Fibroblast of the aortic adventitia (primary cell): ENCODE measurements around the gene NPAS2. TPM values are rescaled to one million over a fixed set of nuclear protein-coding genes. Genes with fewer than 3 reads are reported as not detected.

Experiments
- DNase-seq: peaks from one replicate; pipeline ENCODE4 v3.0.0-alpha.2; 2010; ENCODE audit warnings: low read depth
- H3K4me3 ChIP-seq: 2 replicates; pipeline ENCODE4 v1.5.1; 2011; ENCODE audit warnings: low read depth, mild to moderate bottlenecking, control low read depth, low read length, moderate library complexity
- total RNA-seq: library from RNA; depleted of rRNA; stranded (reverse); fragments of >200 nt; gene quantifications from 2 replicates; pipeline ENCODE4 v1.2.3, GENCODE V29; 2012; ENCODE audit warnings: low replicate concordance
- TF ChIP-seq, protein P1 (sequence below): IDR thresholded peaks from 2 replicates; pipeline ENCODE4 v1.5.1; 2011; ENCODE audit warnings: mild to moderate bottlenecking, low read length, control low read depth, inconsistent platforms; ENCODE audit not compliant: insufficient read depth

The NPAS2 gene
- total RNA-seq, 1 donor = 24.3 TPM

DNA sequence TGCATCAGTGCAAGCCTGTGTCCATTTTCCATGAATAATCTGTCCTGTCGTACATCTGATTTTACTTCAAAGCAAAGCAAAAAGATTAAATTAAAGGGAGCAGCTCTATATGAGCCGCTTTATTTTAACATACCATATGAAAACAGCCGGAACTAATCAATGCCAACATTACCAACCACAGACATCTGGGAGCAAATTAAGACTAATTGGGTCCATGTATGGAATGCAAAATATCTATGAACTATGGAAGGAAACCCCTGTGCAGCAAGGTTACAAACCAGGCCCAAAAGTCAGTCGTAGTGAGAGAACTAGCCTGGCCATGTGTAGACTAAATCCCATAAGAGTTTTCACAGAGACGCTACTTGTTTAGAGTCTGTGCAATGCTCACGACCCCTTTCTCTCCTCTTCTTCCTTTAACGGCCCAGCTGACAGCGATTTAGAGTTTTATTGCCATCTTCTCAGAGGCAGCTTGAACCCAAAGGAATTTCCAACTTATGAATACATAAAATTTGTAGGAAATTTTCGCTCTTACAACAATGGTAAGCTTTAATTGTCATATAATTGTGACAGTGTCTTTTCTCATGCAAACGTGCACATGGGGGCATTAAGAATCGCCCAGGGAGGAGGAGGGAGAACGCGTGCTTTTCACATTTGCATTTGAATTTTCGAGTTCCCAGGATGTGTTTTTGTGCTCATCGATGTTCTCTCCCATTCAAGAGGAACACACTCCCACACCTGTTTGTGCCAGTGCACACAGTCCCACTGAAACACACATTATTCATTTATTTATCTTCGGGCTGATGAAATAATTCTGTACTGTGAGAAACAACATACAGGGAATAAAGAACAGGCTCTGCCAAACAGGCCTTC lies 129.2 kb downstream of the NPAS2 start:
- H3K4me3 ChIP-seq = no peak overlapping the region
- no peak for DNase-seq
- TF ChIP-seq, protein P1, sequence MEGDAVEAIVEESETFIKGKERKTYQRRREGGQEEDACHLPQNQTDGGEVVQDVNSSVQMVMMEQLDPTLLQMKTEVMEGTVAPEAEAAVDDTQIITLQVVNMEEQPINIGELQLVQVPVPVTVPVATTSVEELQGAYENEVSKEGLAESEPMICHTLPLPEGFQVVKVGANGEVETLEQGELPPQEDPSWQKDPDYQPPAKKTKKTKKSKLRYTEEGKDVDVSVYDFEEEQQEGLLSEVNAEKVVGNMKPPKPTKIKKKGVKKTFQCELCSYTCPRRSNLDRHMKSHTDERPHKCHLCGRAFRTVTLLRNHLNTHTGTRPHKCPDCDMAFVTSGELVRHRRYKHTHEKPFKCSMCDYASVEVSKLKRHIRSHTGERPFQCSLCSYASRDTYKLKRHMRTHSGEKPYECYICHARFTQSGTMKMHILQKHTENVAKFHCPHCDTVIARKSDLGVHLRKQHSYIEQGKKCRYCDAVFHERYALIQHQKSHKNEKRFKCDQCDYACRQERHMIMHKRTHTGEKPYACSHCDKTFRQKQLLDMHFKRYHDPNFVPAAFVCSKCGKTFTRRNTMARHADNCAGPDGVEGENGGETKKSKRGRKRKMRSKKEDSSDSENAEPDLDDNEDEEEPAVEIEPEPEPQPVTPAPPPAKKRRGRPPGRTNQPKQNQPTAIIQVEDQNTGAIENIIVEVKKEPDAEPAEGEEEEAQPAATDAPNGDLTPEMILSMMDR = no peak

DNA sequence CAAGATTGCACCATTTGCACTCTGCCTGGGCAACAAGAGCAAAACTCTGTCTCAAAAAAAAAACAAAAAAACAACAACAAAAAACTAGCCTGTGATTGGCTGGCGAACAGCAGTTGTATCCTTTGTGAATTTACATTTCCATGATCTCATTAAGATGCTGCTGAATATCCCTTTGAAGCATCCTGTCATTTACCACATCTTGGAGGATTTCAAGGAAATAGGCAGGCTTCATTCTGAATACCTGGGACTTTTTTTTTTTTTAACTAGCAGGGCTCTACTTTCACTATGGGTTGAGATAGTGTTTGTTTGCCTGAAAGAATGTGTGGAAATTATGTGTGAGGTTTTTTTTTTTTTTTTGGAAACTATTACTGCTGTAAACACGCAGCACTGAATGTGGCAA lies 132.6 kb downstream of the NPAS2 start:
- no peak for DNase-seq
- TF ChIP-seq, protein P1 = no peak
- H3K4me3 ChIP-seq = no peak overlapping the region

DNA sequence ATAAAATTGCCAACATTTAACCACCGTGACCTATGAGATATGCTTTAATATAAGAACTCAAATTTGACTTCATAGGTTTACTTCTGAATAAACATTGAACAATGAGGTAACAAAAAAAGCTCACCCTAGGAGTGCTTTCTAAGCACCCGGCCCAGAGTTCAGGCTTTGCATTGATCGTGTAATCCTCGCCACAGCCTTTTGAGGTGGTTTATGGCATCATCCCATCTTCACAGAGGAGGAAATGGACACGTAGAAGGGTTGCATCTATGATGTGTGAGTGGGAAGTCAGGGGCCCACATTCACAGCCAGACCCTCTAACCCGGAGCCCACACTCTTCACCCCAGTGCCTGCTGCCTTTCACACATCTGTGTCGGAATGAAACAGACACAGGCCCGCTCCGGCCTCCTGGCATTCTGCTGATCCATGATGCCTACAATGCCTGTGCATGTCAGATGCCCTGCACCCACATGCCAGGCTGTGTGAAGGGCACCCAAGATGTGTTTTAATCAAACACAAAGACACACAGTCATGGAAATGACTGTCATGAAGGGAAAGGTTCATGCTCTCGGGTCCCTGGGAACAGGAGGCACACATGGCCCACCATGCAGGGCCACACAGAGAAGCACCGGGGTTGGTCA lies 133.6 kb downstream of the NPAS2 start:
- no peak for DNase-seq
- H3K4me3 ChIP-seq = no peak overlapping the region
- TF ChIP-seq, protein P1 = no peak

DNA sequence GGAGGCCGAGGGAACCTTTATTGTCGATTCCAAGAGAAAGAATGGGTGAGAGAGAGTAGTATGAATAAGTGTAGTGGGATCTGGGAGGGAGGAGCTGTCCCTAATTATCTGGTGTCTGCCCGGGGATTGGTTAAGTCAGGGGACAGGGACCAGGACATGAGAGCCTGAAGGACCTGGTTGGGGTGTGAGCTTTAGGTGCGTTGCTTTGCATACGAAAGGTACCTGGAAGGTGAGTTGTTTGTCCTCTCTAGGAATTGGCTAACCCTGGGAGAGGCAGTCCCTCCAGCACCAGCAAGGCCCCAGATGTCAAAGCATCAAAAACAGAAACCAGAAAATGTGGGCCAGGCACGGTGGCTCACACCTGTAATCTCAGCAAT lies 134.1 kb downstream of the NPAS2 start:
- H3K4me3 ChIP-seq = no peak overlapping the region
- DNase-seq = no peak
- TF ChIP-seq, protein P1 = no peak

DNA sequence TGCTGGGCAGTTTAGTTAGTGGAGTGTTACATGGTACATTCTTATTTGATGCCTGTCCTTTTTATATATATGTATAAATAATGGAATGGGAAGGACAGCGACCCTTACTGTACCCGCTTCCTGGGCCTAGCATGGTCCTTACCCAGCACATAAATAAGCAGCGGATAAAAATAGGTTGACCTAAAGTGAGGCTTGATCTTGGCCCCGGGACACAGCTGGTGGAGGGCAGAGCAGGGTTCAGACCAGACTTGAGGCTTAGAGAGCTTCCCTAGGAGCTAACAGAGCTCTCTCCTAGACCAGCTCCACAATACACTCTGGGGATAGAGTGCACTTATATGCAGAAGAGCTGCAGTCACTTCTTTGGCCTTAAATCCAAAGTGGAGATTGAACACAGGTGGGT lies 135.3 kb downstream of the NPAS2 start:
- TF ChIP-seq, protein P1 = no peak
- no peak overlapping the region for H3K4me3 ChIP-seq
- no peak for DNase-seq

DNA sequence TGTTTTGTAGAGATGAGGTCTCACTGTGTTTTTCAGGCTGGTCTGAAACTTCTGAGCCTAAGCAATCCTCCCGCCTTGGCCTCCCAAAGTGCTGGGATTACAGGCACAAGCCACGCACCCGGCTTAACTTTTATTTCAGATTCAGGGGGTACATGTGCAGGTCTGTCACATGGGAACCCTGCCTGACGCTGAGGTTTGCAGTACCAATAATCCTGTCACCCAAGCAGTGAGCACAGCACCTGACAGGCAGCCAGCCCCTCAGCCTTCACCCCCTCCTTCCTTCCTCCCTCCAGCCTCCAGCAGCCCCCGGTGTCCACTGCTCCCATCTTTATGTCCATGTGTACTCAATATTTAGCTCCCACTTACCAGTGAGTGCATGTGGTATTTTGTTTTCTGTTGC lies 136.1 kb downstream of the NPAS2 start:
- H3K4me3 ChIP-seq = no peak overlapping the region
- TF ChIP-seq, protein P1 = no peak
- no peak for DNase-seq
